ENCODE results near the gene ZIC5. TPM values are rescaled to one million over a fixed set of nuclear protein-coding genes. Genes with fewer than 3 reads are reported as not detected.

ZIC5 gene
- total RNA-seq, 3 donors from 2014 or later (not counting 1 experiment from before 2014, with no cell fraction given) = not detected

- no peak overlapping the region for H3K4me3 ChIP-seq (ENCODE audit: low read length)
- Mint-ChIP-seq H3K4me1 (peaks cover 8 to 21% of the 10 kb centered on the region in 2 donors), H3K4me3 (peak overlapping the region; percentile 17), H3K27ac (no peak overlapping the region), H3K27me3 (ENCODE audit: low read depth in 2 of 2) (peaks cover 55 to 56% of the 10 kb centered on the region in 2 donors), H3K36me3 (peaks cover 5% of the 10 kb centered on the region), H3K9me3 (no peaks in the 10 kb centered on the region)
- no peak for TF ChIP-seq CTCF (IDR thresholded peaks at IDR 0.05)
- H3K27me3 ChIP-seq (ENCODE audit: control insufficient read depth, insufficient read depth, low read length) = peaks cover 77% of the 10 kb centered on the region
- H3K36me3 ChIP-seq (ENCODE audit: control insufficient read depth, insufficient read depth, low read length) = no peaks in the 10 kb centered on the region
- H3K9me3 ChIP-seq (ENCODE audit: control insufficient read depth, insufficient read depth, low read length) = peaks cover 34% of the 10 kb centered on the region
- intact Hi-C loops (cut with micrococcal nuclease) = no loop called here
- 5% methylated on average over 59 of the region's 59 CpGs for WGBS (ENCODE audit: insufficient coverage)
- no peak for ATAC-seq
- peak in 1 of 2 donors; percentile 28 for DNase-seq
- H3K4me1 ChIP-seq (ENCODE audit: control insufficient read depth, insufficient read depth, low read length) = peaks cover 40% of the 10 kb centered on the region
- no peak overlapping the region for H3K27ac ChIP-seq (ENCODE audit: low read length)
Observed at GRCh38 chr13:99979453-99980200, 8.1 kb upstream of the ZIC5 start.

- Mint-ChIP-seq H3K9me3 (no peaks in the 10 kb centered on the region), H3K4me1 (peaks cover 8 to 21% of the 10 kb centered on the region in 2 donors), H3K4me3 (peak overlapping the region; percentile 57), H3K27ac (no peak overlapping the region), H3K27me3 (ENCODE audit: low read depth in 2 of 2) (peaks cover 55% of the 10 kb centered on the region in 2 donors), H3K36me3 (peaks cover 9% of the 10 kb centered on the region)
- Histone ChIP-seq H3K36me3 (ENCODE audit: control insufficient read depth, insufficient read depth, low read length) (no peaks in the 10 kb centered on the region), H3K27ac (ENCODE audit: low read length) (no peak overlapping the region), H3K4me3 (ENCODE audit: low read length) (no peak overlapping the region), H3K27me3 (ENCODE audit: control insufficient read depth, insufficient read depth, low read length) (peaks cover 77% of the 10 kb centered on the region), H3K4me1 (ENCODE audit: control insufficient read depth, insufficient read depth, low read length) (peaks cover 38% of the 10 kb centered on the region), H3K9me3 (ENCODE audit: control insufficient read depth, insufficient read depth, low read length) (peaks cover 31% of the 10 kb centered on the region)
- WGBS (ENCODE audit: insufficient coverage) = 4% methylated on average over 14 of the region's 18 CpGs
- intact Hi-C loops (cut with micrococcal nuclease) = no loop called here
- ATAC-seq (no peak), DNase-seq (peak in 1 of 2 donors; percentile 26)
- no peak for TF ChIP-seq CTCF (IDR thresholded peaks at IDR 0.05)
Observed at GRCh38 chr13:99978799-99979452, 7.4 kb upstream of the ZIC5 start.

- H3K9me3 ChIP-seq (ENCODE audit: control insufficient read depth, insufficient read depth, low read length) = peaks cover 25% of the 10 kb centered on the region
Observed at GRCh38 chr13:99977912-99978798, 6.6 kb upstream of the ZIC5 start.

More at GRCh38 chr13:99977912-99978798, 6.6 kb upstream of the ZIC5 start:
- Histone ChIP-seq H3K4me1 (ENCODE audit: control insufficient read depth, insufficient read depth, low read length) (peaks cover 33% of the 10 kb centered on the region), H3K27me3 (ENCODE audit: control insufficient read depth, insufficient read depth, low read length) (peaks cover 77% of the 10 kb centered on the region), H3K36me3 (ENCODE audit: control insufficient read depth, insufficient read depth, low read length) (no peaks in the 10 kb centered on the region), H3K4me3 (ENCODE audit: low read length) (no peak overlapping the region), H3K27ac (ENCODE audit: low read length) (no peak overlapping the region)
- Mint-ChIP-seq H3K27me3 (ENCODE audit: low read depth in 2 of 2) (peaks cover 56% of the 10 kb centered on the region in 2 donors), H3K4me3 (peak overlapping the region; percentile 57), H3K36me3 (peaks cover 16% of the 10 kb centered on the region), H3K9me3 (peaks cover 0 to 4% of the 10 kb centered on the region in 2 donors), H3K27ac (no peak overlapping the region), H3K4me1 (peaks cover 8 to 16% of the 10 kb centered on the region in 2 donors)
- 12% methylated on average over 52 of the region's 52 CpGs for WGBS (ENCODE audit: insufficient coverage)
- intact Hi-C loops (cut with micrococcal nuclease) = no loop called here
- ATAC-seq (no peak), DNase-seq (peak in 1 of 2 donors; percentile 32)
- TF ChIP-seq CTCF (IDR thresholded peaks at IDR 0.05) = no peak

Measured in natural killer cell (primary cell).